Right ventricle myocardium inferior (tissue), 1 donor: Measurements from ENCODE around the gene TLR5. TPM values are rescaled to one million over a fixed set of nuclear protein-coding genes. Genes with fewer than 3 reads are reported as not detected.

ENCODE experiments used
- ATAC-seq: fragments of 200-7000 bp; cut with Tn5 transposase; one replicate; pipeline ENCODE4 v1.9.1; 2020; ENCODE audit warnings: mild to moderate bottlenecking, moderate library complexity
- DNase-seq: peaks from one replicate; pipeline ENCODE4 v3.0.0; 2021; ENCODE audit errors: missing footprints
- intact Hi-C: fragments of 100-400 bp; cut with DNase I; formaldehyde crosslinking; loops from one replicate; pipeline ENCODE4 v1.11.0; 2022
- total RNA-seq: library from RNA; stranded (reverse); fragmentation: NEBNext Ultra II Directional; extraction: Animal tissue kit (Norgen Biotek cat#: 25700); gene quantifications from one replicate; pipeline ENCODE4 v1.2.1, GENCODE V29; 2021
- donor health status: DM: no; HTN: yes; CAD: no; lungs with severe emphysema.

TLR5 gene
- total RNA-seq, 1 donor from 2014 or later = 3.1 TPM

DNA sequence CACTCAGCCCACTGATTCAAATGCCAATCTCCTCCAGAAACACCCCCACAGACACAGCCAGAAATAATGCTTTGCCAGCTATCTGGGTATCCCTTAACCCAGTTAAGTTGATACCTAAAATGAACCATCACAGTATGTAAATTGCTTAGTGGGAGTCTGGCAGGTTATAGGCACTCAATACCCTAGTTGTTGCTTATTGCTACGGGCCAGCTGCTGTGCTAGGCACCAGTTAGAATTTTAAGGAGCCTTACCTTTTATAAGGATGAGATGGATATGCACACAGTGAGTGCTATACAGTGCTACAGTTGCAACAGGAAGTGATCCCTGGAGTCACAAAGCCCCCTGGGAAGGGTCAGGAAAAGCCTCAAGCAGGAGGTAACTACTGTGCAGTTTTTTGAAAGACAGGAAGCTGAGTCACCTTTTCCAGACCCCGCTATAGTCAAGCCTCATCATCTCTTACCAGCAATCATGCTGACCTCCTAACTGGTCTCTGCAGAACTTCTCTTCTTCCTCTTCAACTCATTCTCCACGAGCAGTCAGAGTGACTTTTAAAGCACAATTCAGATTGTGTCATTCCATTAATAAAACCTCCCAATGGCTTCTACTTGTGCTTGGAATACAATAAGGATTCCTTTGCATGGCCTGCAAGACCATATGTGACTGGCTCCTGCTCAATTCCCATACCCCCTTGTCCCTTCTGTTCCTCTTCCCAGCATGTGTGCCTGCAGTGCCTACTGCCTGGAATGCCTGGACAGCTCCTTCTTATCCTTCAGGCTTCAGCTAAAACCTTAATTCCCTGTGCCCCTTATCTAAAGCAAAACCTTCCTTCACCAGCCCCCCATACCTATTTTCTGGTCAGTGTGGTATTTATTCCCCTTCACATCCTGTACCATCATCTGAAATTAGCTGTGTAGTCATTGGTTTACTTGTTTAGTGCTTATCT, 10.4 kb upstream of the TLR5 start:
- intact Hi-C loops = no loop called here
- no peak for ATAC-seq

GRCh38 chr1:223152399-223152798, 9.4 kb upstream of the TLR5 start:
- no peak for ATAC-seq
- intact Hi-C loops = no loop called here
- no peak for DNase-seq

More for the DNA sequence above, 10.4 kb upstream of the TLR5 start:
- no peak for DNase-seq

DNA sequence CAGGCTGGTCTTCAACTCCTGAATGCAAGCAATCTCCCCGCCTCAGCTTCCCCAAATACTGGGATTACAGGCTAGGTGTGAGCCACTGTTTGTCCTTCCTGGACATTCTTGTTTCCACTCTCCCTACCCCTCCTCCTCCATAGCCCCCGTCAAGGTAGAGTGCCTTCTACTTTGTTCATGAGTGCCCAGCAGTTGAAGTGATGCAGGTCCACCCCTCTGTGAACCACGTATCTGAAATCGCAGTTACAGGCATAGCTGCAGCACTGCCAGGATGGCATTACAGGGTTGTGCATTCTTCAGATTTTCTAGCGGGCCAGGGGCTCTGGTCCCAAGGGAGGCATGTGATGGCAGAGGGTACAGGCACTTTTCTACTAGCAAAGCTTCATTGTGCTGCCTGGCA, 7.4 kb upstream of the TLR5 start:
- no peak for ATAC-seq
- intact Hi-C loops = no loop called here
- no peak for DNase-seq

DNA sequence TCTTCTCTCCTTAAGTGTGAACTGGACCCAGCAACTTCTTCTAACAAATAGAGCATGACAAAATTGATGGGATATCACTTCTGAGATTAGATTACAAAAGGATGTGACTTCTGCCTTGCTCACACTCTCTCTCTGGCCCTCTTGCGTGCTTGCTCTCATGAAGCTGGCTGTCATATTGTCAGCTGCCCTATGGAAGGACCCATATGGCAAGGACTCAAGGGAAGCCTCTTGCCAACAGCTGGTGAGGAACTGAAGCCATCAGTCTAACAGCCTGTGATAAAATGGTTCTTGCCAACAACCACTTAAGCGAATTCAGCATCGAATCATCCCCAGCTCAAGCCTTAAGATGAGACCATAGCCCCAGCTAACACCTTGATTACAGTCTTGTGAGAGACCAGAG, 4.8 kb upstream of the TLR5 start:
- intact Hi-C loops = loop anchor here (10.0 kb wide), 1 partner anchor 57 kb away; no protein-coding TSS in a partner anchor
- ATAC-seq = no peak
- DNase-seq = no peak

DNA sequence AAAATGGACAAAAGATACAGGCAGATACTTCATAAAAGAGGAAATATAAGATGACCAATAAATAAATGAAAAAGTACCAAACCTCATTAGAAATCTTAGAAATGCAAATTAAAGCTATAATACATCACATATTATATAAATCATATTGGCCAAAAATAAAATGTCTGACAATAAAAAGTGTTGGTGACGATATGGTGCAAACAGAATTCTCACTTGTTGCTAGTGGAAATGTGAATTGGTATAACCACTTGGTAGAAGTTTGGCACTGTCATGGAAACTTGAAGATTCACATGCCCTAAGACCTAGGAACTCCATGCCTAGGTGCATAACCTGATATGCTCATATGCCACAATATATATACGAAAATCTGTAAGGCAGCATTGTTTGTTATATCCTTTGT, 4.4 kb upstream of the TLR5 start:
- no peak for DNase-seq
- no peak for ATAC-seq
- intact Hi-C loops = loop anchor here (10.0 kb wide), 1 partner anchor 57 kb away; no protein-coding TSS in a partner anchor

DNA sequence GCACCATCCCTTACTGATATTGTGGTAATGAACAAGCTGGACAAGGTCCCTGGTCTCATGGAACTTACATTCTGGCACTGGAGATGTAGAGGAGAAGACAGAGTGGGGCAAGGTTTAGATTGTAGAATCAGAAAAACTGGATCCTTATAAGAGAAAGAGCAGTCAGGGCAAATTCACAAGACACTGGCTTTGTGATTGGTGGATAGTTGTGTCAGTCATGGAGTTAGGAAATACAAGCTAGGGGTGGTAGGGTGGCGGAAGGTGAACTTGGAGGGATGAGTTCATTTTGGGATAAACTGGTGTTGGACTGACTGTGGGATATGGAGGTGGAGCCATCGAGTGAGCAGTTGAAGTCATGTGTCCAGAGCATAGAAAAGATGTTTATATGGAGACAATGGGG, 3.7 kb upstream of the TLR5 start:
- DNase-seq = no peak
- intact Hi-C loops = loop anchor here (10.0 kb wide), 1 partner anchor 58 kb away; no protein-coding TSS in a partner anchor
- no peak for ATAC-seq

GRCh38 chr1:223144914-223145313, 1.9 kb upstream of the TLR5 start:
- intact Hi-C loops = loop anchor here (5.0 to 10.0 kb wide), 2 partner anchors 60 to 197 kb away; no protein-coding TSS in a partner anchor
- DNase-seq = no peak
- no peak for ATAC-seq

GRCh38 chr1:223144431-223144830, 1.4 kb upstream of the TLR5 start:
- intact Hi-C loops = loop anchor here (5.0 to 10.0 kb wide), 2 partner anchors 60 to 198 kb away; no protein-coding TSS in a partner anchor
- DNase-seq = no peak
- ATAC-seq = no peak

DNA sequence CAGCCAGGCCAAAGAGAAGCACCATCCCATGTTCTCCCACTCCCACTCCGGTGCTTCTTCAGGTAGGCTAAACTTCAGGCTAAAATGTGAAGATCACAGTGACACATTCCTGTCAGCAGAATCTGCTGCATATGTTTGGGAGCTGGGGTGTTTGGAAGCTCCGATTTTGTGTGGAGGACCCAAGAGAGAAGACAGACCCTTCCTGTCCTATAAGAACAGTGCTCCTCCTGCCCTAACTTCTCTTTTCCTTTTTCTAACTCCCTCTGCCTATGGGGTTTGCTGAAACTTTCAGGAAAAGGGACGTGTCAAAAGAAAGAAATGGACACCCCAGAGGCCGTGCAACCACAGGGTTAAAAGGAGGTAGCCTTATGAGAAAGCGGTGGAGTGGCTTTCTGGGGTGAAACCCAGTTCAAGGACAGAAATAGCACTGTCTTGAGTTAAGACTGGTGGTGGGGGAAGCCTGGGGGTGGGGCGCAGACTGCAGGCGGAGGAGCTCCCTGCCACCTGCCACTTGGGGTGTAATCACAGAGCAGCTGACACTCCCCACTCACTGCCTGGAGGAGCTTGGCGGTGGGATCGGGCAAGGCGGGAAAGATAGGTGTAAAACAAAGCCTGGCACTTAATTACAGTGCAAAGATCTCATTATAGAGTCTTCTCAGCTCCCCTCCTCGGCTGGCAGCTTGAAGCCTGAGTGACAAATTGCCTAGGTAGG, 645 bp upstream of the TLR5 start:
- intact Hi-C loops = loop anchor here (5.0 to 10.0 kb wide), 2 partner anchors 61 to 199 kb away; no protein-coding TSS in a partner anchor
- ATAC-seq (peak; percentile 18), DNase-seq (no peak)

DNA sequence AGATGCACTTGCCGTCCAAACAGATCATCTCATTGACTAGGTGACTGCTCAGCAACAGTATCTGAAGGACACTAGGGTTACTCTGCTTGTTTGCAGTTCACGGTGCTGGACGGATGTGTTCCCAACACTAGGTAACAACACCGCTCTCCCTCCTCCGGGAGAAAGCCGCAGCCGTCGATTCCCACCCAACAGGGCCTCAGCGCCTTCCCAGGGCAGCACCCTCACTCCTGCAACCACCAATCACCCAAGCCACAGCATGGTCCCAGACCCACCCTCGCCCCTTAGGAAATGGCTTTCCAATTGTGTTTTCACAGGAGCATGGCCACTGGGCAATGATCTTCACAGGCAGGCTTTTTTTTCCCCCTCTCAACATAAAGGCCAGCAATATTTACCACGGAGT, 779 bp downstream of the TLR5 start:
- DNase-seq = no peak
- intact Hi-C loops = loop anchor here (5.0 to 10.0 kb wide), 2 partner anchors 63 to 200 kb away; no protein-coding TSS in a partner anchor
- no peak for ATAC-seq

GRCh38 chr1:223140611-223141405, 2.2 kb downstream of the TLR5 start:
- ATAC-seq = no peak
- DNase-seq = no peak
- intact Hi-C loops = loop anchor here (5.0 to 10.0 kb wide), 2 partner anchors 64 to 201 kb away; no protein-coding TSS in a partner anchor

GRCh38 chr1:223137455-223138085, 5.5 kb downstream of the TLR5 start:
- DNase-seq (no peak), ATAC-seq (peak; percentile 70)
- intact Hi-C loops = no loop called here

GRCh38 chr1:223136086-223136485, 7.0 kb downstream of the TLR5 start:
- intact Hi-C loops = no loop called here
- no peak for DNase-seq
- ATAC-seq = no peak

DNA sequence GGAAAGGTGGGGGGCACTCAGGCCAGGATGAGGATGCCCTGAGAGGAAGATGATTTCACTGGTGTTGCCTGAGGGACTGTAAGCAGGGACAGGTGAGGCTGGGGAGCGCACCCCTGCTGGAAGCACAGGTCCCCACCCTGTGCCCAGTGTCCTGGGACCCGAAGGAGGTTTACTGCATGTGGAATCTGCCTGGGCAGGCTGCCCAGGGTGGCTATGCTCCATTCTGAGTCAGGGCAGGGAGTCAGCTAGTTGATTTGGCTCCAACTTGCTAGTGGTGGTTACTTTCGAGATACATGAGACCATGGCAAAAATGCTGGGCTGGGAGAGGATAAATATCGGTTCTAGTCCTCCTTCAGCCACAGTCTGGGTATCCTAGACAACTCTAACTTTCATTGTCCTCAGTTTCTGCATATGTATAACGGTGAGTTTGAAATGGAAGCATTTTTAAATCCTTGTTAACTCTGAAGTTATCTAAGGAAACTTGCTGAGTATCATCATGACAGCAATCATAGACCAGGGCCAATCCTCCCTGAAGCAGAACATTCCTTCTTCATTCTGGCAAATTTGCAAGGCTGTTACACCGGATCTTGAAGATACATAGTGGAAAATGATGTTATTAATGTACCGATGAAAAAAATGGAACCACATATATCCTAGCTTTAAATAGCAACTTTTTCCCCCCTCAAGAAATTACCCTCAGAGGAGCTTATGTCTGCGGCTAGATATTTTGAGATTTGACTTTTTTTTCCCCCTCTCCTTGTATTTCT, 7.7 kb downstream of the TLR5 start:
- no peak for DNase-seq
- intact Hi-C loops = no loop called here

GRCh38 chr1:223133824-223134435, 9.1 kb downstream of the TLR5 start:
- peak; percentile 88 for ATAC-seq
- intact Hi-C loops = loop anchor here (2.0 to 5.0 kb wide), 2 partner anchors 111 to 548 kb away; no protein-coding TSS in a partner anchor
- peak; percentile 92 for DNase-seq

More for the DNA sequence above, 7.7 kb downstream of the TLR5 start:
- ATAC-seq = peak; percentile 16

GRCh38 chr1:223133306-223133823, 9.7 kb downstream of the TLR5 start:
- ATAC-seq (no peak), DNase-seq (no peak)
- intact Hi-C loops = loop anchor here (2.0 to 5.0 kb wide), 2 partner anchors 111 to 549 kb away; no protein-coding TSS in a partner anchor
